HG02943 (cell line): Measurements from ENCODE around the gene RNF38.
"Not testable (repeated sequence)": the region's sequence is repeated elsewhere in the genome, so short reads cannot be mapped to it uniquely, and the experiment has no call there.

Source experiments
- ATAC-seq: cut with Tn5 transposase; IDR thresholded peaks from one replicate; pipeline ENCODE4 v1.9.1; 2021; ENCODE audit warnings: mild to moderate bottlenecking, low read depth, moderate library complexity; ENCODE audit not compliant: unreplicated experiment

The RNF38 gene

GRCh38 chr9:36409076-36409475 lies 9.0 kb upstream of the RNF38 start:
- ATAC-seq, result not testable (repeated sequence)

- no peak for ATAC-seq
These were observed 7.2 kb upstream of the RNF38 start for GRCh38 chr9:36407122-36407723.

GRCh38 chr9:36402536-36402935 lies 2.5 kb upstream of the RNF38 start:
- no peak for ATAC-seq

GRCh38 chr9:36401897-36402480 lies 1.9 kb upstream of the RNF38 start:
- no peak for ATAC-seq

GRCh38 chr9:36401164-36401740 lies 1.2 kb upstream of the RNF38 start:
- peak; percentile 59 for ATAC-seq

- ATAC-seq, result peak; percentile 53
These were observed 479 bp upstream of the RNF38 start for GRCh38 chr9:36400332-36401163.

- no peak for ATAC-seq
These were observed 1.3 kb downstream of the RNF38 start for GRCh38 chr9:36398745-36399144.

- ATAC-seq, result no peak
These were observed 3.1 kb downstream of the RNF38 start for GRCh38 chr9:36396985-36397384.

- no peak for ATAC-seq
These were observed 7.6 kb downstream of the RNF38 start for GRCh38 chr9:36392489-36392888.

- ATAC-seq, result no peak
These were observed 10.5 kb downstream of the RNF38 start for GRCh38 chr9:36389590-36389989.

- not testable (repeated sequence) for ATAC-seq
These were observed 13.6 kb downstream of the RNF38 start for GRCh38 chr9:36386396-36386965.

- no peak for ATAC-seq
These were observed 17.6 kb downstream of the RNF38 start for GRCh38 chr9:36382484-36382883.

- no peak for ATAC-seq
These were observed 35.5 kb downstream of the RNF38 start for GRCh38 chr9:36364577-36364976.

- no peak for ATAC-seq
These were observed 36.6 kb downstream of the RNF38 start for GRCh38 chr9:36363448-36363847.

- no peak for ATAC-seq
These were observed 41.6 kb downstream of the RNF38 start for GRCh38 chr9:36358486-36358885.

GRCh38 chr9:36357639-36358038 lies 42.4 kb downstream of the RNF38 start:
- ATAC-seq, result no peak

- ATAC-seq, result no peak
These were observed 53.5 kb downstream of the RNF38 start for GRCh38 chr9:36346569-36346968.

- no peak for ATAC-seq
These were observed 54.8 kb downstream of the RNF38 start for GRCh38 chr9:36345103-36345846.

GRCh38 chr9:36341936-36342577 lies 58.0 kb downstream of the RNF38 start:
- ATAC-seq, result no peak

- ATAC-seq, result no peak
These were observed 62.2 kb downstream of the RNF38 start for GRCh38 chr9:36337865-36338264.
